ENCODE data around the gene RNF25. TPM values are rescaled to one million over a fixed set of nuclear protein-coding genes. Genes with fewer than 3 reads are reported as not detected.
"Not testable (repeated sequence)": the region's sequence is repeated elsewhere in the genome, so short reads cannot be mapped to it uniquely, and the experiment has no call there.

The RNF25 gene
- total RNA-seq, 2 donors from 2014 or later, result 13.9 to 18.2 TPM

DNA sequence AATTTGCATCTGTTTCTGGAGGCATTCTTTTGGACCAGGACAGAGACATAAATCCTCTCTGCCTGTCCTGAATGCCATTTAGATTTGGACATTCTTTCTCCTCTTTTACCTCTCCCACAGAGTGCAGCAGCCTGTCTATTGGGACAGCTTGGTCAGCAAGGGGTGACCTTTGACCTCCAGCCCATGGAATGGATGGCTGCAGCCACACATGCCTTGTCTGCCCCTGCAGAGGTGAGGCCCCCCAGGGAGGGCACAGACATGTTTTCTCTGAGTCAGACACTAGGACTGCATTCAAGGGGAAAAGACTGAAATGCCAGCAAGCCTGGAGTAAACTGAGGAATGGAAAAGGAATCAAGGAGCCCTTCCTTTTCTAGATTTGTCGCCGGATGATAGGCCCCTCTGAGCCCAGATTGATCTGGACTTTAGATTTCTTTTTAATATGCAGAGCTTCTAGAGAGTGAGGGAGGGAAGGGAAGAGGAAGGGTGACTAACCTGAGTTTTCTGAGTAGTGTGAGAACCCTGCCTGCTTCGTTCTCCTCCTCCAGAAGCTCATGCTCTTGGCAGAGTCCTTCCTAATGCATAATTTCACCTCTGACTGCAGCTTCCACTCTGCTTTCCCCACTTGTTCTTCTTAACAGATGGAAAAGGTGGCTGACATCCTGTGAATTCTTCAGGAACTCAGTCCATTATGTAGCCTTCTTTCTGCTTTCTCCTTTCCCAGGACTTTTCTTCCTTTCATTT, 22.8 kb upstream of the RNF25 start:
- Histone ChIP-seq H3K27ac (no peak overlapping the region), H3K9me3 (no peaks in the 10 kb centered on the region), H3K36me3 (peaks cover 49% of the 10 kb centered on the region), H3K27me3 (no peaks in the 10 kb centered on the region), H3K4me1 (no peaks in the 10 kb centered on the region), H3K4me3 (no peak overlapping the region)
- TF ChIP-seq, protein P1, sequence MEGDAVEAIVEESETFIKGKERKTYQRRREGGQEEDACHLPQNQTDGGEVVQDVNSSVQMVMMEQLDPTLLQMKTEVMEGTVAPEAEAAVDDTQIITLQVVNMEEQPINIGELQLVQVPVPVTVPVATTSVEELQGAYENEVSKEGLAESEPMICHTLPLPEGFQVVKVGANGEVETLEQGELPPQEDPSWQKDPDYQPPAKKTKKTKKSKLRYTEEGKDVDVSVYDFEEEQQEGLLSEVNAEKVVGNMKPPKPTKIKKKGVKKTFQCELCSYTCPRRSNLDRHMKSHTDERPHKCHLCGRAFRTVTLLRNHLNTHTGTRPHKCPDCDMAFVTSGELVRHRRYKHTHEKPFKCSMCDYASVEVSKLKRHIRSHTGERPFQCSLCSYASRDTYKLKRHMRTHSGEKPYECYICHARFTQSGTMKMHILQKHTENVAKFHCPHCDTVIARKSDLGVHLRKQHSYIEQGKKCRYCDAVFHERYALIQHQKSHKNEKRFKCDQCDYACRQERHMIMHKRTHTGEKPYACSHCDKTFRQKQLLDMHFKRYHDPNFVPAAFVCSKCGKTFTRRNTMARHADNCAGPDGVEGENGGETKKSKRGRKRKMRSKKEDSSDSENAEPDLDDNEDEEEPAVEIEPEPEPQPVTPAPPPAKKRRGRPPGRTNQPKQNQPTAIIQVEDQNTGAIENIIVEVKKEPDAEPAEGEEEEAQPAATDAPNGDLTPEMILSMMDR (IDR thresholded peaks at IDR 0.05), result no peak
- no peak for DNase-seq (ENCODE audit: low spot score)

DNA sequence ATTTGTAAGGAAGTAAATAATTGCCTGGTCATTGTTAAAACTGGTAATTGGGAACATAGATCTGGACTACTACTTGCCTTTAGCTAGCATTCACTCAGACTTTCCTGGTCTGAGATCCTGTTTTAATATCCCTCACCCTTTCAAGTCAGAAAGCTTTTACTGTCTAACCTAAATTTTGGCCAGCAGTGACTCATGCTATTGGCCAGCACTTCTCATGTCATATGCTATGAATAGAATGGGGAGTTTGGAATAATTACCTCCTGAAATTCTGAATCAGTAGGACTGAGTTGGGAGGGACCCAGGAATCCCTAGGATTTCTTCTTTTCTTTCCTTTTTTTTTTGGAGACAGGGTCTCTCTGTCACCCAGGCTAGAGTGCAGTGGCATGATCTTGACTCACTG, 19.4 kb upstream of the RNF25 start:
- TF ChIP-seq, protein P1 (IDR thresholded peaks at IDR 0.05), result no peak
- no peak overlapping the region for H3K27ac ChIP-seq
- no peaks in the 10 kb centered on the region for H3K4me1 ChIP-seq
- H3K9me3 ChIP-seq, result no peaks in the 10 kb centered on the region
- no peaks in the 10 kb centered on the region for H3K27me3 ChIP-seq
- H3K4me3 ChIP-seq, result no peak overlapping the region
- peaks cover 32% of the 10 kb centered on the region for H3K36me3 ChIP-seq
- DNase-seq (ENCODE audit: low spot score), result no peak

DNA sequence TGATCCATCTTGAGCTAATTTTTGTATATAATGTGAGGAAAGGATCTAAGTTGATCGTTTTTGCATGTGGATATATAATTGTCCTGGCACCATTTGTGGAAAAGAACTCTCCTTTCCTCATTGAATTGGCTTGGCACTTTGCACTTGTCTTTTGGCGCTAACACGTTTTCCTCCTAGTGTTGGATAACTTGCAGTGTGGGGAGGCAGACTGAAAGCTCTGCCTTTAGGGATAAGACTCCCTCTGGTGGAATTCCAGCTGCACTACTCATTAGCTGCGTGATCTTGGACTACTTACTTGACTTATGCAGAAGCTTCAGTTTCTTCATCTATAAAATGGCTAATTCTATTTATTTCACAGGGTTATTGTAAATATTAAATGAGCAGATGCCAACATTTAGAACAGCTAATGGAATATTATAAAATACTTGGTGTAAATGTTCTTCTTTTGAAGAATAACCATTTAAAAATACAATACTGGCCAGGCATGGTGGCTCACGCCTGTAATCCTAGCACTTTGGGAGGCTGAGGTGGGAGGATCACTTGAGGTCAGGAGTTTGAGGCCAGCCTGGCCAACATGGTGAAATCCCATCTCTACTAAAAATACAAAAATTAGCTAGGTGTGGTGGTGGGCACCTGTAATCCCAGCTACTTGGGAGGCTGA, 15.7 kb upstream of the RNF25 start:
- TF ChIP-seq, protein P1 (IDR thresholded peaks at IDR 0.05), result peak; percentile 46 to 81
- H3K9me3 ChIP-seq, H3K36me3 ChIP-seq, H3K27me3 ChIP-seq, H3K4me3 ChIP-seq, H3K27ac ChIP-seq, H3K4me1 ChIP-seq: not testable (repeated sequence)
- peak; percentile 60 for DNase-seq (ENCODE audit: low spot score)

DNA sequence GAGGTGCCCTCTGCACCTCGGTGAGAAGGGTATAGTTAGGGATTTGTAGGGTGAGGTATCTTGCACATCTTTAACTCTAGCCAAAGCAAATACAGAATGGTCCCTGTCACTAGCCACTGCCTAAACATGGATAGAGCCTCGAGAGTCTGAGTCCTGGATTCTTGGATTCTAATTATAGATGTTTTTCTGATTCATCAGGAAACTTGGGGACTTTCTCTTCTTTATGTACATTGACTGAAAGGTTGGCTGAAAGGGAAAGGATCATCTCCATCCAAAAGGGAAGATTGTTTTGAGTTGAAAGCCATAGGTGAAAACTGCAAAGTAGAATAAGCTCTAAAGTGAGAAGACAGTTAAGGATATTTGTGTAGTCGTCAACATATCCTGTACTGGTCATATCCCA, 8.3 kb upstream of the RNF25 start:
- no peak for DNase-seq (ENCODE audit: low spot score)
- H3K4me3 ChIP-seq, result no peak overlapping the region
- no peak overlapping the region for H3K27ac ChIP-seq
- H3K4me1 ChIP-seq, result no peaks in the 10 kb centered on the region
- no peaks in the 10 kb centered on the region for H3K27me3 ChIP-seq
- H3K36me3 ChIP-seq, result peaks cover 27% of the 10 kb centered on the region
- H3K9me3 ChIP-seq, result no peaks in the 10 kb centered on the region
- TF ChIP-seq, protein P1 (IDR thresholded peaks at IDR 0.05), result no peak

DNA sequence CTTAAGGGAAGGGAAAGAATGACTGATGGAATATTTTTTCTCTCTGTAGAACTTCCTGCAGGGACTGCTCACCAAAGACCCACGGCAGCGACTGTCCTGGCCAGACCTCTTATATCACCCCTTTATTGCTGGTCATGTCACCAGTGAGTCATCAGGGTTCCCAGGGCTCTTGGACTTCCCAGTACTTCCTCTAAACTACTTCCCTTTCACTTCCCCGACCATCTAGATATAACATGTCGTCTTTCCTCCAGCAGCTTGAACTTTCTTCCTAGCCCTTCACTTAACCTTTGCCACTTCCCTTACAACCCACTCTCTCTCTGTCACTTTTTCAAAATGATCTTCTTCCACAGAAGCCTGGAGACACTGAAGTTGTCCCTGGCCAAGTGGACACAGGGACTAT, 7.3 kb upstream of the RNF25 start:
- Histone ChIP-seq H3K27ac (no peak overlapping the region), H3K36me3 (peaks cover 27% of the 10 kb centered on the region)
- no peak for DNase-seq (ENCODE audit: low spot score)

More for the DNA sequence above, 7.3 kb upstream of the RNF25 start:
- TF ChIP-seq, protein P1 (IDR thresholded peaks at IDR 0.05), result no peak
- H3K4me1 ChIP-seq, result no peaks in the 10 kb centered on the region
- no peaks in the 10 kb centered on the region for H3K9me3 ChIP-seq
- H3K27me3 ChIP-seq, result no peaks in the 10 kb centered on the region
- no peak overlapping the region for H3K4me3 ChIP-seq
